Suprapubic skin (tissue), 3 donors: Measurements from ENCODE around the gene TLR10.

Experiments
- CTCF ChIP-seq, 2 donors: fragments of 200-600 bp in 1 of 2; fragments of 450-650 bp in 1 of 2; sonication (generic) in 1 of 2; IDR thresholded peaks; one replicate each; pipeline ENCODE4 v1.5.1; 2016 to 2019; ENCODE audit warnings: antibody characterized with exemption in 2 of 2, mild to moderate bottlenecking in 1 of 2, moderate library complexity in 1 of 2
- POLR2A ChIP-seq, 2 donors: fragments of 450-650 bp; IDR thresholded peaks; one replicate each; pipeline ENCODE4 v1.6.1; 2017; ENCODE audit warnings: antibody characterized with exemption in 2 of 2, mild to moderate bottlenecking in 2 of 2, moderate library complexity in 2 of 2

- TF ChIP-seq CTCF (IDR thresholded peaks at IDR 0.05) (no peak), POLR2A (IDR thresholded peaks at IDR 0.05) (no peak)
Observed at GRCh38 chr4:38728631-38729141, 54.1 kb downstream of the TLR10 start.
